IPS DF 19.7 (cell line): ENCODE measurements around the gene POLD2.

ENCODE experiments used
- DNase-seq: peaks from one replicate; pipeline ENCODE4 v3.0.0-alpha.2; 2013; ENCODE audit warnings: low read depth, low spot score

POLD2 gene

DNA sequence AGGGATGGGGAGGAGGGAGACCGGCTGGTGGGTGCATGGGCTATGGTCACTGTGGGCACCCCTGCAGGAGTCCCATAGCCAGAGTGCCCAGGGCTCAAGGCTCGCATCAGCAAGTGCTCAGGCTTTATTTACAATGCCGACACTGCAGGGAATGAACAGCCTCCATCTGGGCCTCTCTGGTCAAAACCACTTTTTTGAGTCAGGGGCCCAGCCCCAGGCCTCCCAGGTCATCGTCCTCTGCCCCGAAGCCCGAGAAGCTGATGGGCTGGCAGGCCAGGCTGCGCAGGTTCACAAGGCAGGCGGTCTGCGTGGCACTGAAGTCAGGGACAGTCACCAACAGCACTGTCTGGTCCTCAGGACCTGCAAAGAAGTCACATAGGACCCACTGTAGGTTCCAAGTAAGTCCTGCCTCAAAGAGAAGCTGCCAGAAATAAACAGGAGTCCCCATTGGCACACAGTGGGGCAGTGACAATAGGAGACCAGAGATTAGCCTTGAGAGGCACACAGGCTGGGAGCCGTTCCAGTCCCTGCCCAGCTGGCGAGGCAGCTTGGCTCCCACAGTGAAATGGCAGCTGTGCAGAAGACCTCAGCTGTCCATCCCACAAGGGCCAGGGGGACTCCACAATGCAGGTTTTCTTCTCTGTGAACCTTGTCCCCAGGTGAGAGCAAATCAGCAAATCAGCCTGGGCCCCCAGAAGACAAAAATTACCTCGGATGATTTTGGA, 8.6 kb downstream of the POLD2 start:
- no peak for DNase-seq

DNA sequence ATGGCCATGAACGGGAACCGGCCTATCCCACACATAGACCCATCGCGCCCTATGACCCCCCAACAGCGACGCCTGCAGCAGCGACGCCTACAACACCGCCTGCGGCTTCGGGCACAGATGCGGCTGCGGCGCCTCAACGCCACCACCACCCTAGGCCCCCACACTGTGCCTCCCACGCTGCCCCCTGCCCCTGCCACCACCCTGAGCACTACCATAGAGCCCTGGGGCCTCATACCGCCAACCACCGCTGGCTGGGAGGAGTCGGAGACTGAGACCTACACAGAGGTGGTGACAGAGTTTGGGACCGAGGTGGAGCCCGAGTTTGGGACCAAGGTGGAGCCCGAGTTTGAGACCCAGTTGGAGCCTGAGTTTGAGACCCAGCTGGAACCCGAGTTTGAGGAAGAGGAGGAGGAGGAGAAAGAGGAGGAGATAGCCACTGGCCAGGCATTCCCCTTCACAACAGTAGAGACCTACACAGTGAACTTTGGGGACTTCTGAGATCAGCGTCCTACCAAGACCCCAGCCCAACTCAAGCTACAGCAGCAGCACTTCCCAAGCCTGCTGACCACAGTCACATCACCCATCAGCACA, 9.5 kb downstream of the POLD2 start:
- DNase-seq = no peak

DNA sequence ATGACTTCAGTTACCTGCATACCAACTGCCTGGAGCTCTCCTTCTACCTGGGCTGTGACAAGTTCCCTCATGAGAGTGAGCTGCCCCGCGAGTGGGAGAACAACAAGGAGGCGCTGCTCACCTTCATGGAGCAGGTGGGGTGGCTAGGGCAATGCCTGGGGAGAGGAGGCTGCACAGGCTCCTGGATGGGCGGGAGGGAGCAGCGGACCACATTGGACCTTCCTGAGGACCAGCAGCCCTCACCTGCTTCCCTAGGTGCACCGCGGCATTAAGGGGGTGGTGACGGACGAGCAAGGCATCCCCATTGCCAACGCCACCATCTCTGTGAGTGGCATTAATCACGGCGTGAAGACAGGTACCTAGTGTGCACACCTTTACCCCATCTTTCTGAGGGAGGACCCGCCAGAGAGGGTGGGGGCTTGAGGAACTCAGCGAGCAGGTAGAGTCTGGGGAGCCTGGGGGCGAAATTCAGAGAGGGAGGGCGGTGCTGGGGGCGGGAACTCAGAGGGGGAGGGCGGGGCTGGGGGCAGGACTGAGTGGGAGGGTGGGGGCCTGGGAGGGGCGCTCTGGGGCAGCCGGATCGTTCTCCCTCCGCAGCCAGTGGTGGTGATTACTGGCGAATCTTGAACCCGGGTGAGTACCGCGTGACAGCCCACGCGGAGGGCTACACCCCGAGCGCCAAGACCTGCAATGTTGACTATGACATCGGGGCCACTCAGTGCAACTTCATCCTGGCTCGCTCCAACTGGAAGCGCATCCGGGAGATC, 10.2 kb downstream of the POLD2 start:
- DNase-seq = no peak

DNA sequence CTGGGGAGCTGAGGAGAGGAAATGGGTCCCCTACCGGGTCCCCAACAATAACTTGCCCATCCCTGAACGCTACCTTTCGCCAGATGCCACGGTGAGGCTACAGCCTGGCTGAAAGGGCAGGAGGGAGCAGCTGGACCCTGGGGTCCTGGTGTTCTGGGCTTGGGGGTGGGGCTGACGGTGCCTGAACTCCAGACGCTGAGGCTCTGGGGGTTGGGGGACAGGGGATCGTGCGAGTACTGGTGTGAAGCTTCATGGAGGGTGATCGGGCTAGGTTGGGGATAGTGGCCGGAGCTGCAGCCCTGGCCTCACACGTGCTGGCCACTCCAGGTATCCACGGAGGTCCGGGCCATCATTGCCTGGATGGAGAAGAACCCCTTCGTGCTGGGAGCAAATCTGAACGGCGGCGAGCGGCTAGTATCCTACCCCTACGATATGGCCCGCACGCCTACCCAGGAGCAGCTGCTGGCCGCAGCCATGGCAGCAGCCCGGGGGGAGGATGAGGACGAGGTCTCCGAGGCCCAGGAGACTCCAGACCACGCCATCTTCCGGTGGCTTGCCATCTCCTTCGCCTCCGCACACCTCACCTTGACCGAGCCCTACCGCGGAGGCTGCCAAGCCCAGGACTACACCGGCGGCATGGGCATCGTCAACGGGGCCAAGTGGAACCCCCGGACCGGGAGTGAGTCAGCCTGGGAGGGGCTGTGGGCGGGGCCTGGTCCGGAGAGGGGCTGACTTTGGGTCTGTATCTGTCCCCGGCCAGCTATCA, 10.9 kb downstream of the POLD2 start:
- DNase-seq = no peak

DNA sequence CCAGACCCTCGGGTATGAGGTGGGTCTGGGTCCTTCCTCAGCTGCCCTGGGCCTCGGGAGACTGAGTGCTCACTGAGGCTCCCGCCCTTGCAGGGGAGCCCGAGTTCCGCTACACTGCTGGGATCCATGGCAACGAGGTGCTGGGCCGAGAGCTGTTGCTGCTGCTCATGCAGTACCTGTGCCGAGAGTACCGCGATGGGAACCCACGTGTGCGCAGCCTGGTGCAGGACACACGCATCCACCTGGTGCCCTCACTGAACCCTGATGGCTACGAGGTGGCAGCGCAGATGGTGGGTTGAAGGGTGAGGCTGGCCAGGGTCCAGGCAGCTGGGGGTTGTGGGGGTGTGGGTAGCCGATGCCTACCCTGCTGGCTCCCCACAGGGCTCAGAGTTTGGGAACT, 11.6 kb downstream of the POLD2 start:
- no peak for DNase-seq

DNA sequence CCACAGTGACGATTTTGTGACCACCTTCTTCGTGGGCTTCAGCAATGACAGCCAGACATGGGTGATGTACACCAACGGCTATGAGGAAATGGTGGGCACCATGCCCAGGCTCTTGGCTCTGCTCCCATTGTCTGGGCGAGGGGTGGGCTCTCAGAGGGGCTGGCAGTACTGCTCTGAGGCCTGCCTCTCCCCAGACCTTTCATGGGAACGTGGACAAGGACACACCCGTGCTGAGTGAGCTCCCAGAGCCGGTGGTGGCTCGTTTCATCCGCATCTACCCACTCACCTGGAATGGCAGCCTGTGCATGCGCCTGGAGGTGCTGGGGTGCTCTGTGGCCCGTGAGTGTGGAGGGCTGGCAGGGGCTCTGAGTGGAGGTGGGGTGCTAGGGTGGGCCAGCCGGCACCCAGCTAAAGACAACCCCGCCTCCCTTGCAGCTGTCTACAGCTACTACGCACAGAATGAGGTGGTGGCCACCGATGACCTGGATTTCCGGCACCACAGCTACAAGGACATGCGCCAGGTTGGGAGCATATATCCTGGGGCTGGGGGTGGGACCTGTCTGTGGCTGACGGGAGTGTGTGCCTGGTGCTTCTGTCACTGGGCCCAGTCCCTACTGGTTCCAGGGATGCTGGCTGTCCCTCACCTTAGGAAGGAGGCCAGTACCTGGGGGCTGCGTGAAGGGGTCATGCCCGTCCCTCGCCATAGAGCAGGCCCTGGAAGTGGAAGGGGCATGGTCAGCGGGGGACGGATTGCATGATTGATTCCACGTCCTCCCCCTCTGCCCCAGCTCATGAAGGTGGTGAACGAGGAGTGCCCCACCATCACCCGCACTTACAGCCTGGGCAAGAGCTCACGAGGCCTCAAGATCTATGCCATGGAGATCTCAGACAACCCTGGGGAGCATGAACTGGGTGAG, 12.4 kb downstream of the POLD2 start:
- no peak for DNase-seq

DNA sequence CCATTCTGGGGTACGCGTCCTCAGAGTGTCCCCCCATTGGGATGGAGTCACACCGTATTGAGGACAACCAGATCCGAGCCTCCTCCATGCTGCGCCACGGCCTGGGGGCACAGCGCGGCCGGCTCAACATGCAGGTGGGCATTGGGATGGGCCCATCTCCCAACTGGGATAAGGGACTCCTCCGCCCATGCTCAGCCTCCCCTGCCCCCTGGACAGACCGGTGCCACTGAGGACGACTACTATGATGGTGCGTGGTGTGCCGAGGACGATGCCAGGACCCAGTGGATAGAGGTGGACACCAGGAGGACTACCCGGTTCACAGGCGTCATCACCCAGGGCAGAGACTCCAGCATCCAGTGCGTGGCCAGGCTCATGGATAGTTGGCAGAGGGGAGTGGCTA, 13.4 kb downstream of the POLD2 start:
- DNase-seq = no peak

DNA sequence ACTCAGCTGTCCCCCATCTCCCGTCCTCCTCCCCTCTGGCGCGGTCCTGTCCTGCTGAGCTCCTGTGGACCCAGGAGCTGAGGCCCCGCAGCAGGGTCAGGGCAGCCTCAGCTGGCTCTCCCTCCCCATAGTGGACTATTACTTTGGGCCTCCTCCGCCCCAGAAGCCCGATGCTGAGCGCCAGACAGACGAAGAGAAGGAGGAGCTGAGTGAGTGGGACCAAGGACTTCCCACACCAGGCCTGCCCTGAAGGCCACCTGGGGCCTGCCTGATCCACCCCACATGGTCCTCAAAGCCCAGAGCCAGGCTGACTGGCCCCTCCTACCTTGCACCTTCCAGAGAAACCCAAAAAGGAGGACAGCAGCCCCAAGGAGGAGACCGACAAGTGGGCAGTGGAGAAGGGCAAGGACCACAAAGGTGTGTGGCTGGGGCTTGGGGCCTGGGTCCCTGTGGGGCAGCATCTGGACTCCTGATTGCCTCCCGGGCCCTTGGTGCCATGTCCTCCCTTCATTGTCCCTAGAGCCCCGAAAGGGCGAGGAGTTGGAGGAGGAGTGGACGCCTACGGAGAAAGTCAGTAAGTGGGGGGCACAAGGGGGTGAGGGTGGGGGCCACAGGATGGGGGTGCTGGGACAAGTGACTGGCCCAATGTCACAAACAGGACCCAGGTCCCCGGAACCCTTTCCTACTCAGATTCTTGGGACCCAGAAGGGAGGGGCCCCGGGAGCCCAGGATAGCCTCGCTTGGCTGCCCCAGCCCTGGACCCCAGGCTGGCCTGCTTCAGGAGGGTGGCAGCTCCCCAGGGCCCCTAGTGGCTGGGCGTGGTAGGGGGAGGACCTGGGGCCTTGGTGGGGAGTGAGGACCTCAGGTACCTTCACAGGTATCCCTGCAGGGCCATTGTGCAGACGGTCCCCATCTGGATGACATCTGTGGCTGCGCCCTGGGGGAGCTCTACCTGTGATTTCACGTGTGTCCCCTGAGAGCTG, 14.3 kb downstream of the POLD2 start:
- DNase-seq = no peak

DNA sequence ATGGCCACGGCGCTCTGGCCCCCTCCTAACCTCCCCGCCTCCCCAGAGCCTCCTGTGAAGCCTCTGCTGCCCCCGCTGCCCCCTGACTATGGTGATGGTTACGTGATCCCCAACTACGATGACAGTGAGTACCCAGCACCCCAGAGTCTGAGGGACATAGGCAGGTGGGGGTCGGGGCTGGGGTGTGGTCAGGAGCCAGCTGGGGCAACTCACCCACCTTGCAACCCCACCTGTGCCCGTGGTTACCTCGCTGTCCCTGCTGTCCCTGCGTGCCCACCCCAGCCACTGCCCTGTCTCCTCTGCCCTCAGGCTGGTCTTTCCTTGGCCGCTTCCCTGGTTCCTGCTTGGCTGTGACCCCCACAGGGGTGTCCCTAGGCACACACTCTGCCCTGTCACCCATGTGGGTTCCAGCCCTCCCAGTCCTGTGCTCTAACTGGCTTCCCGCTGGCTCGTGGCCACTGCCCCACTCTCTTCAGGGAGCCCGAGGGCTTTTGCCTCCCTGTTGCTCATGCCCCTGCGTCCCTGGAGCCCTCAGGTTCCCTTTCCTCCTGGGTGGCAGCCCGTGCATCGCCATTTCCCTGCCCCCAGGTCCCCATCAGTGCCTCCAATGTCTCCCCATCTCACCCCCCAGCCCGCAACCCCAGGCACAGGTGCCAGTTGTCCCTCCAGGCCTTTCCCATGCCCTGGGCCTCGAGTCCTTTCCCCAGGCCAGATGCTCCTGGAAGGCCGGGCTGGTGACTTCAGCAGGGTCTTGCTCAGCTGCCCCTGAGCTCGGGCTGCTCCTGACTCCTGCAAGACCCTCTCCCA, 15.2 kb downstream of the POLD2 start:
- no peak for DNase-seq

DNA sequence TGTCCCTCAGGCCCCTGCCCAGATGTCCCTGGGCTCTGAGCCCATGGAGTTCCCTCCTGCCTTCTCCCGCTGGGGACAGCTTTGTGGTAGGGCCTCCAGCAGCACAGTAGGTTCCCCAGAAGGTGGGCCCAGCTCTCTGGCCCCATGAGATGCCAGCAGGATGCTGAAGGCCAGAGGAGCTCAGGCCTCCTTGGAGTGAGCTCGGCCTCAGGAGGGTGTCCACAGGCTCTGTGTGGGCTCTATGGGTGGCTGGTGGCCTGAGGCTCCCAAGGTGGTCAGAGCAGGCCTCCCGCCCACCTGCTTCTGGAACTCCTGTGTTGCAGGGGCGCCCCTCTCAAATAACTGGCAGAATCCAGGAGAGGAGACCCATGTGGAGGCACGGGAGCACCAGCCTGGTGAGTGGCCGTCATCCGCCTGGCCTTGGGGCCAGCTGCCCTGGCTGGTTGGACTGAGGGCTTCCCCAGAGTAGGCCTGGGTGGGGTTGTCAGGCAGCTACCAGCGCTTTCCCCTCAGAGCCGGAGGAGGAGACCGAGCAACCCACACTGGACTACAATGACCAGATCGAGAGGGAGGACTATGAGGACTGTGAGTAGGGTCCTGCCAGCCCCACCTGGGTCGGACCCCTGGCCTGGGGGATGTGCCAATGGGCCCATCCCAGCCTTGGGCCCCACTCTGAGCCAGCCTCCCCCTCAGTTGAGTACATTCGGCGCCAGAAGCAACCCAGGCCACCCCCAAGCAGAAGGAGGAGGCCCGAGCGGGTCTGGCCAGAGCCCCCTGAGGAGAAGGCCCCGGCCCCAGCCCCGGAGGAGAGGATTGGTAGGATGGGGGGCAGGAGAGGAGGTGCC, 16.0 kb downstream of the POLD2 start:
- no peak for DNase-seq

DNA sequence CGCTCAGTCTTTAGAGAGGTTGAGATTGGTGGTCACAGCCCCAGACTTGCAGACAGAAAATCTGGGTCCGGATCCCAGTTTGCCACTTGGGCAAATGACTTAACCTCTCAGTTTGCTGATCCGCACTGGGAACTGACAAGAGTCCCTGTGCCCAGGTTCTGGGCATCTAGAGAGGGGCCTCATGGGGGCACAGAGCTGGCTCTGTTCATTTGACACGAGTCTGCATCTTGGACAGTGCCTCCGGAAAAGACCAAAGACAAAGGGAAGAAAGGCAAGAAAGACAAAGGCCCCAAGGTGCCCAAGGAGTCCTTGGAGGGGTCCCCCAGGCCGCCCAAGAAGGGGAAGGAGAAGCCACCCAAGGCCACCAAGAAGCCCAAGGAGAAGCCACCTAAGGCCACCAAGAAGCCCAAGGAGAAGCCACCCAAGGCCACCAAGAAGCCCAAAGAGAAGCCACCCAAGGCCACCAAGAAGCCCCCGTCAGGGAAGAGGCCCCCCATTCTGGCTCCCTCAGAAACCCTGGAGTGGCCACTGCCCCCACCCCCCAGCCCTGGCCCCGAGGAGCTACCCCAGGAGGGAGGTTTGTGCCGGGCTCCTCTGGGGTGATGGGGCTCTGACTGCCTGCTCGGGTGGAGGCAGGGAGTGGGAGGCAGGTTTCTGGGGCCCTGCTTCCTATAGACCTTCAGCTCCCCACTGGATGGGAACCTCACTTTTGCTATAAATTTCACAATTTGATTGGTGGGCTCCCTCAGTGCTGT, 16.9 kb downstream of the POLD2 start:
- no peak for DNase-seq

DNA sequence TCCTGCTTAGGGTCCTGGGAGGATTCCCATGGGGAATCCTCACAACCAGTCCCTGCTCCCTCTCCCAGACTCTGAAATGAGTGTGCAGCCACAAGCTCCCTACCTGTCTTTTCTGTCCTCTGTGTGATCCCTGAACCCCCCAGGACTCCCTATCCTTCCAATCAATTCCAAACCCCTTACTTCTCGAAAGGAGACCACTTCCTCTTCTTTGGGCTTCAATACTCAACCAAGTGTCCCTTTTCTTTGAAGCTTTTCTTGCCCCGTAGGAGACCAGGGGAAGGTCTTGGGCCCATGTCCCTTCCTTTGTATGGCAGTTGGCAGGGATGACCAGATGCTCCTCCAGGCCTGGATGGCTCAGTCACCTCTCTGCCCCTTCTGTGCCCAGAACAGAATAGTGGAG, 17.5 kb downstream of the POLD2 start:
- DNase-seq = no peak

DNA sequence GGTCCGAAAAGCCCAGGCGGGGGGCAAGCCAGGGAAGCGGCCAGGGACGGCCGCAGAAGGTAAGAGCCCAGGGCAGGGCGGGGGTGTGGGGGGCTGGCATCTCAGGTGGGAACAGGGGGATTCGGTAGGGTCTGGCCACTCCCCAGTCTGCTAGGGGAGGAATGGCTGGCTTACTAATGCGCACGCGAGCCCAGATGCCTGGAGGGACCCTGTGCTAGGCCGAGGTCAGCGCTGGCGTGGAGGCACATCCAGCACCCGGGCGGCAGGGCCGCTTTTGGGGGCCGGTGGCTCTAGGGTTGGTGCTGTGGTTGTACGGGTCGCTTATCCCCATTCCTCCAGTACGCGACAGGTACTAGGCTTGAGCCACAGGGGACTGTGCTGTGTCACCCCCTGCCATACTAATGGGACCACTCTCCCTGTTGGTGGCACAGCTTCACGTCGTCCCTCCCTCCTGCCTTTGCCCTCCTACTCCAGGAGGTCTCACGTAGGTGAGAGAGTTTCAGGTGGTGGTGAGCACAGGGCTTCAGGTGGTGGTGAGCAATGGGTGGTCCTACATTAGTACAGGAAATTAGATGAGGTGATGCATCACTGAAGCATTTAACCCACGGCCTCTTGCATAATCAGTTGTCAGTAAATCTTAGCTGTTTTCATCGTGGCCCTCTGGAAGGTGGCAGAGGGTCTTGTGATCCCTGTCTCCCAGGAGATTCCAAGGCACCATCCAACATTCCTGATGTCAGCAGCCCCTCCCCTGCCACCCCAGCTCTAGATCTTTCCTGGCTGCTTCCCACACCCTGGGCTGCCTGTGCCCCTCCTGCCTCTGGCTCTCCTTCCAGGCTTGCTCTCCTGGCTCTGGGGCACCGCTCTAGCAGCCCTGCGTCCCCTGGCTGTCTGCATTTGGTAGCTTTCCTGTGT, 18.2 kb downstream of the POLD2 start:
- no peak for DNase-seq

DNA sequence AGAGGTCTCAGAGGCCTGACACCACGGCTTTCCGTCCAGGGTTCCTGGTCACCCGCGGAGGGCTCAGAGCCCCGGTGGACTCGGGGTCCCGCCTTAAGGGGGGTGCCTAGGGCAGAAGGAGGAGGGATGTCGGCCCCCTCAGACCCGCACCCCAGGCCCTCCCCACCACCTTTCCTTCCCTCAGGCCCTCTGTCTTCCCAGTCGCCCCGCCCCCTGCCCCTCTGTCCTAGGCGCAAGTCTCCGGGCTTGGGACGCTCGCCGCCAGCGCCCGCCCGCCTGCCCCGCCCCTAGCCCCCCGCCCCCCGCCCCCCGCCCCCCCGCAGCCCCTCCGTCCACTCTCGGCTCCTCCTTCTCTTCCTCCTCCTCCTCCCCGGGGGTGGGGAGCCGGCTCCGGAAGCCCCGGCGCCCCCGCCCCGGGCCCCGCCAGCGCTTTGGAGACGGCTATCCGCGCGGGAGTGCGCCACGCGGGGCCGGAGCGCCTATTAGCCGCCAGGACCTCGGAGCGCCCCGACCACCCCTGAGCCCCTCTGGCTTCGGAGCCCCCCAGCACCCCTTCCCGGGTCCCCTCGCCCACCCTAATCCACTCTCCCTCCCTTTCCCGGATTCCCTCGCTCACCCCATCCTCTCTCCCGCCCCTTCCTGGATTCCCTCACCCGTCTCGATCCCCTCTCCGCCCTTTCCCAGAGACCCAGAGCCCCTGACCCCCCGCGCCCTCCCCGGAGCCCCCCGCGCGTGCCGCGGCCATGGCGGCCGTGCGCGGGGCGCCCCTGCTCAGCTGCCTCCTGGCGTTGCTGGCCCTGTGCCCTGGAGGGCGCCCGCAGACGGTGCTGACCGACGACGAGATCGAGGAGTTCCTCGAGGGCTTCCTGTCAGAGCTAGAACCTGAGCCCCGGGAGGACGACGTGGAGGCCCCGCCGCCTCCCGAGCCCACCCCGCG, 19.2 kb downstream of the POLD2 start, which contains the start of gene AEBP1:
Gene AEBP1 (plus strand): TSS at position 423 of the 937 bp plus-strand sequence. CDS start 321 bp downstream, at position 744.
- DNase-seq = no peak

DNA sequence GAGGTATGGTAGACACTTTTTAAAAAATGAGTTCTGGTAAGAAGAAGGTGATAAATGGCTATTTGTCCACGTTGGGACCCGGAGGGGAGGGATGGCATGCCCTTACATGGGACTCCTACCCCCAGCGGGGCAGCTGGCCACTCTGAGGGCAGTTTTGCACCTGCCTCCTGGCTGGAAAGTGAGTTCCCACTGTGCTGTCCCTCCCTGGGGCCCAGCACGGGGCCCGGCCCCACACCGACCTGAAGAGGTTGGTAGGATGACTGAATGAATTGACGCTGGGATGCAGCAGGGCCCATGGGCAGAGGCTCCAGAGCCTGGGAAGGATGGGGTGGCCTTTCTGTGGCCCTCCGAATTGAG, 19.8 kb downstream of the POLD2 start:
- no peak for DNase-seq
